Measurements from ENCODE around the gene CADPS2. TPM values are rescaled to one million over a fixed set of nuclear protein-coding genes. Genes with fewer than 3 reads are reported as not detected.
"Not testable (repeated sequence)": the region's sequence is repeated elsewhere in the genome, so short reads cannot be mapped to it uniquely, and the experiment has no call there.

CADPS2 gene
- total RNA-seq, 1 donor from 2014 or later, result 20.9 TPM

DNA sequence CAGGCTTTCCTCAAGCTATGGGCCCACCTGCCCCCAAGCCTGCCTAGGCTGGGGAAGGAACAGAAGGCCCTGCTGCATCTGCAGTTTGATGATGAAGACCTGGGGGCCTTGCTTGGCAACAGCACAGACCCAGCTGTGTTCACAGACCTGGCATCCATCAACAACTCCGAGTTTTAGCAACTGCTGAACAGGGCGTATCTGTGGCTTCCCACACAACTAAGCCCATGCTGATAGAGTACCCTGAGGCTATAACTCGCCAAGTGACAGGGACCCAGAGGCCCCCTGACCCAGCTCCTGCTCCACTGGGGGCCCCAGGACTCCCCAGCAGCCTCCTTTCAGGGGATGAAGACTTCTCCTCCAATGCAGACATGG, 36.3 kb downstream of the CADPS2 start:
- DNase-seq, result no peak

DNA sequence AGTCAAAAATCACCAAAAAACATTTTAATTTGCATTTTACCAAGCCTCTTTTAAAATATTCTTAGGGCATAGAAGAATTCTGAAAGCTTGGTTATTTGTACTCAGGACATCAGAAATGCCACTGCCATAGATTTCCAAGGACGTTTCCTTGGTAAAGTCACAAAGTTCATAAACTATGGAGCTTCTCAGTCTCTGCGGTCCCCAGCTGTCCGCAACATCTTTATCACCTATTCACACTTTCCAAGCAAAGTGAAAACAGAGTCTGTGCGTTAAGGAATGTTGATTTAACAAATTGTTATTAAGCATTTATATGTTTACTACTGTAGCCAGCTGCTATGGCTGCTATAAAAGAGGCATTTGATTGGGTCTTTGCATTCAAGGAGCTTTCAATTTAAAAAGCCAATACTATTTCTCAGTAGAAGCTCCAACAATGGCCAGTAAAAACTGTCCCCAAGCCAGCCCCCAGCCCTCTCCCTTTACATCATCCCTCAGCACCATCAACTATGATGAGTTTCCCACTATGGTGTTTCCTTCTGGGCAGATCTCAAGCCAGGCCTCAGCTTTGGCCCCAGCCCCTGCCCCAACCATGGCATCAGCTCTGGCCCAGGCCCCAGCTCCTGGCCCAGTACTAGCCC, 36.8 kb downstream of the CADPS2 start:
- DNase-seq, result no peak

DNA sequence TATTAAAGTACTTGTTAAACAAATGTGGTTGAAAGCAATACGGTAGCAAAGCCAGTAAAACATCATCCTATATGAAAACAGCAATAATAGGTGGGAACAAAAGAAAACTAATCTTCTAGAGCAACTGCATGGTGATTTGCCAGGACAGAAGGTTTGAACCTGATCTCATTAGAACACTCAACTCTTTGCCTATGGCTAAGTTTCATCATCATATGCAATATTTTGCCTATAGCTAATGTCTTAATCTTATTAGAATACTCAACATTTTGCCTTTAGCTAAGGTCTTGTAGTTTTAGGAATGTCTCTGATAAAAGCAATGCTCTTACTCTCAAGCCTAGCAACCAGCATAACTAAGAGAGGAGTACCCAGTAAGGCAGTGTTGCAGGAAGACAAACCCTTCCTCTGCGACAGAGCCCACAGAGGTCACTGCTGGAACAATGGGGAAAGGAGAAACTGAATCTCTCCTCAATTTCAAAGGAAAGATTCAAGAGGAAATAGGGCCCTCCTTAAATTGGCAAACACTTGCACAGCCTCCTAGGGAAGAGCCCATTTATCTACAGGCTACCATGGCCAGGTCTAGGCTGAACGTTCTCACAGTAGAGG, 38.3 kb downstream of the CADPS2 start:
- DNase-seq, result no peak

DNA sequence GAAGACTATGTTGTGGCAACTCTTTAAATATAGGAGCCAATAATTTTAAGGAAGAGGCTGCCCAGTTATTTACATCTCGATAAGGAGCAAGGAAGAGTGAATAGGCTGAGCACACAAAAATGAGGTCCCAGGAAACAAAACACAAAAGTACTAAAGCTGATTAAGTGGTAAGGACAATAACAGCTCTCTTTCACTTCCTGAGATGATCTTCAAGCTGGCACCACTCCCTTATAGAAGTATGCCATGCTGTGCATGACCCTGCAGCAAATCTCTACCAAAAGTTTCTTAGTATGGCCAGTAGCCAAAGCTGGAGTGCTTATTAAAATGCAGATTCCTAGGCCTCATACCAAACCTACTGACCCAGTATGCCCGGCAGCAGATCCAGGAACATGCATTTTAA, 39.7 kb downstream of the CADPS2 start:
- DNase-seq, result no peak

DNA sequence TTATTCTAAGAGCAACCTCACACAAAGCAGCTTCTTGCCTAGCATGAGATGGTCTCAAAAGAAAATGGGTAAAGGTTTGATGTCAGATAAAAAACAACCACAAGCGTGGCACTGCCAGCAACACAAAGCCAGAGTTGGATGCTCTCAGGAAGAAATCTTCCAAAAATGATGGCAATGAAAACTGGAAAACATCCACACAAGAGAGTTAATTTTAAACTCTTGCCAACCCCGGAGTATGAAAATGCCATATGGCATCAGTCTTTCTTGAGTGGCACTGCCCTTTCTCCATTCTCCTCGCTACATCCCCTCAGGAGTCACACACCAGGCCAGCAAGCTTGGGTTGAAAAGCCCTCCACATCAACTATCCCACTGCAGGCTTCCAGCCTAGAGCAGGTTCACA, 41.0 kb downstream of the CADPS2 start:
- DNase-seq, result no peak

DNA sequence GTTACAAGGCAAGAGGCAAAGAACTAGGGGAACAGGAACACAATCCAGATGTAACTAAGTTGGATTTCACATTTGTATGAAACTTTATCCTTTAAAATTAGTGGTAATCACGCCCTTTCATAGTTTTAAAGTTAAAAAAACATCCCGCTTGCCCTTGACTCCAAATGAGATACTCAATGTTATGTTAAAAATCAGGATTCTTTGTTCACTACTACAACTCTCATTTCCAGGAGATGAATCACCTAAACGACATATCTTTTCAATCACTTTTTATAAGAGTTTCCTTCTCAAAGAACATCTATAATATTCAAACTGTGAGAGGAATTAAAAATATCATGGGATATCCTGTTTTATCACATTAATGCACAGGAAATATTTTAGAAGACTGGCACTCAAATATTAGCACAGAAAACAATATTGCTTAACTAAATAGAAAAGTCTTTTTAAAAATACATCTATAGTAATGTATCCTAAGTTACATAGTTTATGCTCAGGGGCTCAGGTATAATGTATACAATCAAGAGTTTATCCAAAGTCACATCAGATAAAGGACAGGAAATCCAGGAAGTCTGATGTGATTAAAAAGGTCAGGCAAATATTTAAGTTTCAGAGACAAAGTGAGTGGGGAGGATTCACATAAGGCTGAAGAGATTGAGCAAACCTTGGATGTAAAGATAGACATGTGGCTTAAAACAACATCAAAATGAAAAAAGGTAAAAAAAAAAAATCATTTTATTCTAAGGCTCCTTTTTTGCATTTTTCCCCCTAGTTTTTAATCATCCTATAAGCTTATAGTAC, 41.9 kb downstream of the CADPS2 start:
- no peak for DNase-seq

DNA sequence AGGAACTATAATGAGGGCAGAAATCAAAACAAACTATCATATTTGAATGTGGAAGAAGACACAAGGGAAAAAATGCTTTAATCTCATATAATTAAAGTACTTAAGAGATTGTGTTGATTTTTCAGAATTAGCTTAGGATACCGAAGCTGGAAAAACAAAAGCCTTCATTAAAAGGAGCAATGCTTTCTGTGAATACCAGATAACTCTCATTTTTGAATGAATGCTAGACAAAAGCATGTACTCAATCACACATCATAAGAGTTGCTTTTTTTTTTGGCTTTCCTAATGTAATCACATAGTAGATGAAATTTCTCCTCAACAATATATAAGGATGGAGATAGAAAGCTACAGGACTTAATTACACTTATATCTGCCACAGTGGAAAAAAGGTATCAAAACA, 43.3 kb downstream of the CADPS2 start:
- DNase-seq, result no peak

DNA sequence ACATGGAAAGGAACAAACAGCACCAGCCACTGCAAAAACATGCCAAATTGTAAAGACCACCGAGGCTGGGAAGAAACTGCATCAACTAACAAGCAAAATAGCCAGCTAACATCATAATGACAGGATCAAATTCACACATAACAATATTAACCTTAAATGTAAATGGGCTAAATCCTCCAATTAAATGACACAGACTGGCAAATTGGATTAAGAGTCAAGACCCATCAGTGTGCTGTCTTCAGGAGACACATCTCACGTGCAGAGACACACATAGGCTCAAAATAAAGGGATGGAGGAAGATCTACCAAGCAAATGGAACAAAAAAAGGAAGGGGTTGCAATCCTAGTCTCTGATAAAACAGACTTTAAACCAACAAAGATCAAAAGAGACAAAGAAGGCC, 50.0 kb downstream of the CADPS2 start:
- not testable (repeated sequence) for DNase-seq

DNA sequence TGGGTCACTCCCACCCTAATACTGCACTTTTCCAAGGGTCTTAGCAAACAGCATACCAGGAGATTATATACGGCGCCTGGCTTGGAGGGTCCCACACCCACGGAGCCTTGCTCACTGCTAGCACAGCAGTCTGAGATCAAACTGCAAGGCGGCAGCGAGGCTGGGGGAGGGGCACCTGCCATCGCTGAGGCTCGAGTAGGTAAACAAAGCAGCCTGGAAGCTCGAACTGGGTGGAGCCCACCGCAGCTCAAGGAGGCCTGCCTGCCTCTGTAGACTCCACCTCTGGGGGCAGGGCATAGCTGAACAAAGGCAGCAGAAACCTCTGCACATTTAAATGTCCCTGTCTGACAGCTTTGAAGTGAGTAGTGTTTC, 51.7 kb downstream of the CADPS2 start:
- not testable (repeated sequence) for DNase-seq

DNA sequence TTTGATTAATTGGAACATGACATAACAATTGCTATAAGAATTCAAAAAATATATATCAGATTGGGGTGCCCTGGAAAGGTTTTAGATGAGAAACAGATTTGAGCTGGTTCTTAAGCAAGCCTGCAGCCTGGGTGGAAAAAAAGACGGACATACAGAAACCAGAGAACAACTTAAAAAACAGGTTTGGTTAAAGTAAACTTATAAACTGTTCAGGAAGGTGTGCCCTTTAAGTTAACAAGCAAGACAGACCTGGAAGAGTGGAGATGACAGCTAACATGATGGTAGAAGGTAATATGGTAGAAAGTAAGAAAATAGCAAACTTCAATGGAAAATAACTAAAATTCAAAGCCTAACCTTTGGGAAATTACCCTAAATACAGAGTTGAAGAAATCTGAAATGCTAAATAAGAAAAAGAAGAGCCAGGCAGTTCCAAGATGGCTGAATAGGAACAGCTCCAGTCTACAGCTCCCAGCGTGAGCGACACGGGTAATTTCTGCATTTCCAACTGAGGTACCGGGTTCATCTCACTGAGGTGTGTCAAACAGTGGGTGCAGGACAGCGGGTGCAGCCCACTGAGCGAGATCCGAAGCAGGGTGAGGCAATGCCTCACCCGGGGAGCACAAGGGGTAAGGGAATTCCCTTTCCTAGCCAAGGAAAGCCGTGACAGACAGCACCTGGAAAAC, 52.2 kb downstream of the CADPS2 start:
- DNase-seq, result no peak

DNA sequence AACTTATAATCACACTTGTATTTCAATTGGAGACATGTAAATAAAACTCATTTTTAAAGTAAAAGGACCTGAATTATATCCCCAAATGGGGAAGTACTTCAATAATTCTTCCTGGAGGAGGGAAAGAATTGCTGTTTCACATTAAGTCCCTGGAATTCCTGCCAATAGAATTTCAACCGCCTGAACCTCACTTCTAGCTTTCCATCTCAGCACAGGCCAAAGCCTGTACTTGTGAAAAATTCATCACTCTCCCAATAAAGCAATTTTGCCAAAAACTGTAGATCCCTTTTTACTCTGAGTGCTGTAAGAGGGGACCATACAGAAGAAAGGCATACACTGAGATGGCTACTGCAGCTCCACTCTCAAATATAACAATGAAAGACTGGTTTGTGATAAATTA, 54.8 kb downstream of the CADPS2 start:
- DNase-seq, result no peak

DNA sequence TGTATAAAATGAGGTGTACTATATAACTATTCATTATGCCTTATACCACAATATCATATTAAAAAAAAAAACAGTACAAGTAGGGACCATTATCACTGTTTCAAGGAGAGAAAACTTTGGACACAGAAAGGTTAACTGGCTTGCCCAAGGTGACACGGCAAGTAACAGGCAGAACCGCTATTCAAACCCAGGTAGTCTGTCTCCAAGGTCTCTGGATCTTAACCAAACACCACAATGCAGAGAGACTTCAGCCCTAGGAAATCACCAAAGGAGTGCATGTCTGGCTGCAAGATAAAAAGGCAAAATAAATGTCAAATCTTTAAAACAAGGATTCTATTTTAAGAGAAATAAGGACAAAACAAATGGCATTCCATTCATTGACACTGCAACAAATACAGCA, 56.3 kb downstream of the CADPS2 start:
- no peak for DNase-seq

DNA sequence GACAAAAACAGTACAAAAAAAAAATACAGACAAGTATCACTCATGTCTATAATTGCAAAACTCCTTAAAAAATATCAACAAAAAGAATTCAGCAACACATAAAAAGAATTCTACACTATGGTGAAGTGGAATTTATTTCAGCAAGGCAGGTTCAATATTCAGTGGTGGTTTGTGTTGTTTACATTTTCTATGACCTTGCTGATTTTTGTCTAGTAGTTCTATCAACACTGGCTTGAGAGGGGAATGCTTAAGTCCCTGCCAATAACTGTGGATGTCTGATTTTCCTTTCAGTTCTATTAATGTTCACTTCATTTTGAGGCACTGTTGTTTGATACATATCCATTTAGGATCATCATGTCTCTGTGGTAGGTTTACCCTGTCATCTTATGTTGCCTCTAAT, 58.5 kb downstream of the CADPS2 start:
- DNase-seq, result no peak

DNA sequence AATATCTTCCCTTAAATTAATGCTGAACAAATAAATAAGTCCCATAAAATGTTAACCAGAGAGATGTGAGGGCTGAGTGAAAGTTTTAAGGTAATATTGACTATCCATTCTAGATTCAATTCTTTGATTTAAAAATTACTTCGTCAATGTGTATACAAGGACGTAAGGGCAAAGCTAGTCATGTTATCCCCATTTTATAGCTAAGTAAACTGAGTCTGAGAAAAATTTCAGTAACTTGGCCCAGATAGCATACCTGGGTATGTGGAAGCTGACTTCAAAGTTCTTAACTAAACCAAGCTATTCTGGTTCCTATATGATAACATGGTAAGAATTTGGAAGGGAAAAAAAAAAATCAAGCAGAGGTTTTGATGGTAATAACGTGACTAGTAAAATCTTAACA, 72.4 kb downstream of the CADPS2 start:
- no peak for DNase-seq

DNA sequence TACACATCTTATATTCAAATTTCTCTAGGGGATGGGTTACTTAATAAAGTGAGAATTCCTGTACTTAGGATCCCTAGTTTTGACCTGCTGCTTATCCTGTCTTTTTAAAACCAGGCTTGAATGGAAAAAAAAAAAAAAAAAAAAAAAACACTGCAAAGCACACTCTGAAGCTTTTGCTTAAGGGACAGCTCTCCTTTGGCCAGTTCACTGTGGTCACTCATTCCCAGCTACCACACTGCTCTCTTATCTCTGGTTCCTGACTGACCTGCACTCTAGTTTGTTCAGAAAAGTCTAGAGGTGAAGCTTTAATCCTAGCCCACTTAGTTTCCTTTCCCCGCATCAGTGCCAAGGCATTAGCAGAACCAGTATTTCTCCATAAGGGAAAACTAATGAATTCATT, 82.4 kb downstream of the CADPS2 start:
- DNase-seq, result no peak

DNA sequence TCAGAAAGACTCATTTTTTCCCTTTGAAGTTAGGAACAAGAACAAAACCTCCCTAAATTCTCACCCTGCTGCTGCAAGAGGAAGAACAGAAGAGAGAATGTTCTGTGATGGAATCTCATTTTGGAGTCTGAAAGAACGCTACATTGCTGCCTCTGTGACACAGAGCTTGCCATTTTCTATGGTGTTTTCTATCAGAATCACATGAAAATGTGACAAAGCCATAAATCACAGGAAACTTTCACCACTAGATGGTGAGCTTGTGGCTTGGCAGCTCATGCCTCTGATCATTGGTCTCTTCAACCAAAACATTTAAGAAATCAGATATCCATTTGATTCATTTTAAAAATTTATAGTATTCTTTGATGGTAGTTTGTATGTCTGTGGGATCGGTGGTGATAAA, 82.9 kb downstream of the CADPS2 start:
- DNase-seq, result peak; percentile 10

DNA sequence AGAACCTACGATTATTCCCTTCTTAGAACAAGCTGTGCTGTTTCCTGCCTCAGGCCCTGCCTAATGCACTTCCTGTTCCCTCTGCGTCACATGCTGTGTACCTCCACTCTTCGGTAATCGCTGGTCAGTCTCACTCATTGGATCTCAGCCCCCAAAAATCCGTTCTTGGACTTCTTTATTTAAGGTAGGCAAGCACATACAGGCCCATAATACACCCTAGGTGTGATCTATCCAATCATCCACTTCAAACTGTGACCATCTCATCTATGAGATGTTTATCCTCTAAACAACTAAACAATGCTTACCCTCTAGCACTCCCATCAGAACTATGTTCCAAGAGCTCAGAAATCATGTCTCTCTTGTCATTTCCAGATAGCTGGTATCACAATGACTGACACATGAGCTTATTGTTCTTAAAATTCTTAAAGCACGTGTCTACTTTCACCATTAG, 83.9 kb downstream of the CADPS2 start:
- no peak for DNase-seq

DNA sequence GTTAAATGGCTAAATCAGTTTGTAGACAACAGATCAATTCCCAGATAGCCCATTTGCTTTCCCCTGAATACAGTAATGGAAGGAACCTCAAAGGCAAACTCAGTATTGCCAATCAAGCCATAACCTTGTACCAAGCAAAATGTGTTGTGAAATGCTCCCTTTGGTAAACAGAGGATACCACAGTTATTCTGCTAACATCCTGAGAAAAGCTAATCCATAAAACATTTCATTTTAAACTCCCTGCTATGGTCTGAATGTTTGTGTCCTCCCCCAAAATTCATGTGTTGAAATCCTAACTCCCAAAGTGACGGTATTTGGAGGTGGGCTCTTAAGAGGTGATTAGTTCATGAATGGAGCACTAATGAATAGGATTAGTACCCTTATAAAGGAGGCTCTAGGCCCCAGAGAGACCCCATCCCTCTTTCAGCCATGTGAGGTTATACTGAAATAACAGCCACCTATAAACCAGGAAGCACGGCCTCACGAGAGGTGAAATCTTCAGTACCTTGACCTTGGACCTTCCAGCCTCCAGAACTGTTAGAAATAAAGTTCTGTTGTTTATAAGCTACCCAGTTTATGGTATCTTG, 94.2 kb downstream of the CADPS2 start:
- DNase-seq, result no peak

DNA sequence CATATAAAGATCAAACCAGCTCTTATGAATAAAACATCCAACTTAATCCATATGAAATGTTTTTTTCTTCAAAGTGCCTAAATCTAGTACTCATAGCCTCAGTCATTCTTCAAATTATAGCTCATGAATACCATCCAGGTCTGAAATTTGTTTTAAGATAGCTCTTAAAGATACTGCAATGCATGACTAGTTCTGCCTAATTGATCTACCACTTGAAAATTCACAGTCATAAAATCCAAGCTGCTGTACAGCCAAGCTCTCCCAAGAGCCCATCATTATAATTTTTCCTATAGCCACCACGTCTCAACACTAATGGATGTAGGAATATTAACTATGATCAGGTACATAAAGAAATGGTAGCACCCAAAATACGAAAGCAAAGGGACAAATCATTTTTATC, 95.7 kb downstream of the CADPS2 start:
- no peak for DNase-seq

DNA sequence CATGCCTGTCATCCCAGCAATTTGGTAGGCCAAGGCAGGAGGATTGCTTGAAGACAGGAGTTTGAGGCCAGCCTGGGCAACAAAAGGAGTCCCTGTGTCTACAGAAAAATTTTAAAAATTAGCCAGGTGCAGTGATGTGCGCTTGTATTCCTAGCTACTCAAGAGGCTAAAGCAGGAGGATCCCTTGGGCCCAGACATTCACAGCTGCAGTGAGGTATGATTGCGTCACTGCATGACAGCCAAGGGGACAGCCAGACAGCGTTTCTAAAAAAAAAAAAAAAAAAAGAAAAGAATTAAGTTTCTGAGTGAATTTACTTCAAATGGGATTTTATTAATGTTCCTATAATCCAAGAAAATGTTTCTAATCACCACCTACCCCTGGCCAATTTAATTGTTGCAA, 96.1 kb downstream of the CADPS2 start:
- no peak for DNase-seq

DNA sequence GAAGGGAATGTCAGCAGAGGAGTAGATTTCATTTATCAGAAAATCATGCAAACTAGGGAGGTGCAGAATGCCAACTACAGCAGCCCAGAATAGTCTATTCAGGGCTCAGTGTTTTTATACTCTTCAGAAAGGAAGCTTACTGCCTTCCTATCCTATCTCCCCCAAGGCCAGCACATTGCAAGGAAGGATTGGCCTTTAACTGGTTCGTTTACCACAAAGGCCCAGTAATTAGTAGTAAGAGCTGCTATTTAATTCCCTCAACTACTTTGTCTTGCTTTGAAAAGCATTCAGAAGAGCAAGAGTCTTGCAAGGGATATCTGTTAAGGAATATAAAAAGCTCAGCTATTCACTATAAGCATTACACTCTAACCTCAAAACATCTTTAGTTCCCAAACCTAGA, 97.1 kb downstream of the CADPS2 start:
- DNase-seq, result no peak

DNA sequence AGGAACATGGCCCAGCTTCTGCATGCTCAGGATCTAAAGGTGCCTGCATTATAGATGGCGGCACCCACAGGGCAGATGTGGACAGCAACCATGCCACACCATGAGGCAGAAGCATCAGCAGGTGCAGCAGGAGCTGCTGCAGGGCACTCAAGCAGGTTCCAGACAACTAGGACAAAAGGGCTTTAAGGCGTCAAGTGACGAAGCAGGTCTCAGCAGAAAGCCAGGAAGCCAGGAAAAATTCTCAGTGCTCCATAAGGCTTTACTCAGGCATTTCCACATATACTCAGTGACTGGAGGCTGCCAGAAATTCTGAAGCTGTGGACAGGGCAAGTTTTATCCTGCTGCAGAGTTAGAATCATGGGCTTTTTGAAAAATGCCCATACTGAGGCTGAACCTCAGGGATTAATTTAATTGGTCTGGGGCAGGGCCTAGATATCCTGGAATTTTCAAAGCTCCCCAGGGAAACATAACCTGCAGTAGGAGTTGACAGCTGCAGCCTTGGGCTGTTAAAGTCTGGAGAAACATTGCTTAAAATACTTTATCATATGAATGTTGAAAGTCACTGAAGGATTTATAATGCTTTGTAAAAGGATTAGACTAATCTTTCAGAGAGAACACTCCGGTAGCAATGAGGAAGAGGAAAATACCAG, 115.4 kb downstream of the CADPS2 start:
- DNase-seq, result no peak
